Stimulated activated CD4-positive, alpha-beta T cell treated with anti-CD3 and anti-CD28 coated beads, Interleukin-12 subunit alpha, Interleukin-12 subunit beta, amount 100 ng/mL, for 24 hours (primary cell): Measurements from ENCODE around the gene NPW.

Source experiments
- DNase-seq, 2 experiments: peaks; one replicate each; pipeline ENCODE4 v3.0.0-alpha.2; 2020; ENCODE audit warnings: low read depth in 2 of 2

Gene NPW

DNA sequence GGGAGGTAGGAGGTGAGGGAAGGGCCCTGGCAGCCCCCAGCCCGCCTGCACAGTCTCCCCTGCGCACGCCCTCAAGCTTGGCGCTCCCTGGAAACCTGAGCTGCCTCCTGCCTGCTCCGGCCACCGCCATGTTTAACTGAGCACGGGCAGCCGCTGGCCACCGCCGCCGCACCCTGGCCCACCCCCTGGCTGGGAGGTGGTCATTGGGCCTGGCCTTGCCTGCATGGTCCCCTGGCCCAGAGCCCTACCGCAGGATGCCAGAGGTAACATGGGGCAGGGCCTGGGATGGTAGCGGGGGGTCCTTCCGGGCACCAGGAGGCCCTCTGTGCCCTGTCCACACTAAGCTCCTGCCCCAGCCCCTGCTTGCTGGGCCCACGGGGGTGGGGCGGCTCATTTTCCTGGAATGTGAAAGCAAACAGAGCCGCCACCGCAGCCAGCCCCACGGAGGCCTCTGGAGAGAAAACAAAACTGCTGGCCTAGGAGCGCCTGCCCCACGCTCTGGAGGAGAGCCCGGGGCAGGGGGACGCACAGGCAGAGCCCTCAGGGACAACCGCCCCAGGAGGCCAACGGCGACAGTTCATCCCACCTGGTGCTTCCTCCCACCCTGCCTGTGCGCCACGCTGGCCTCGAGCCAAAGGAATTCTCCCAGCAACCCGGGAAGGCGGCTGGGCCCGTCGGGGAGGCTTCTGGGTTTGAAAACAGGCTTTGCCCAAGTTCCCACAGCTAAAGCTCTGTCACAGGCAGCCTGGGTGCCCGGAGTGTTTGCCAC lies 16.0 kb downstream of the NPW start:
- no peak for DNase-seq

DNA sequence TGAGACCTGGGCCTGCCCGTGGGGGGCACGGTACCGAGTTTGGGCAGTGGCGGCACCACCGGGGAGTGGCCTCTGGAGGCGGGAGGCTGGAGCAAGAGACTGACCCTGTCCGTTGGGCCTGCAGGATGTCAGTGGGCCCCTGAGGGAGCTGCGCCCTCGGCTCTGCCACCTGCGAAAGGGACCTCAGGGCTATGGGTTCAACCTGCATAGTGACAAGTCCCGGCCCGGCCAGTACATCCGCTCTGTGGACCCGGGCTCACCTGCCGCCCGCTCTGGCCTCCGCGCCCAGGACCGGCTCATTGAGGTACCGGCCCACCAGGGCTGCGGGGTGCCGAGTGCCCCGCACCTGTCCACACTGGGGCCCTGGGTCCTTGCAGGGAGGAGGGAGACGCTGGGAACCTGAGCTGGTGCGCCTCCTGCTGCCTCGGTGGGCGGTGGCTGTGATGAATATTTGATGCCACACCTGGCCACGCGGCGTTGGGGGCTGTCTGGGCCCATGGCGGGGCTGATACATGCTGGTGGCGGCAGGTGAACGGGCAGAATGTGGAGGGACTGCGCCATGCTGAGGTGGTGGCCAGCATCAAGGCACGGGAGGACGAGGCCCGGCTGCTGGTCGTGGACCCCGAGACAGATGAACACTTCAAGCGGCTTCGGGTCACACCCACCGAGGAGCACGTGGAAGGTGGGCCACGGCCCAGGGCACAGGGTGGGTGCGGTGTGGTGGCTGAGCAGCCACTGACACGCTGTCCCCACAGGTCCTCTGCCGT lies 16.8 kb downstream of the NPW start:
- DNase-seq, result no peak

DNA sequence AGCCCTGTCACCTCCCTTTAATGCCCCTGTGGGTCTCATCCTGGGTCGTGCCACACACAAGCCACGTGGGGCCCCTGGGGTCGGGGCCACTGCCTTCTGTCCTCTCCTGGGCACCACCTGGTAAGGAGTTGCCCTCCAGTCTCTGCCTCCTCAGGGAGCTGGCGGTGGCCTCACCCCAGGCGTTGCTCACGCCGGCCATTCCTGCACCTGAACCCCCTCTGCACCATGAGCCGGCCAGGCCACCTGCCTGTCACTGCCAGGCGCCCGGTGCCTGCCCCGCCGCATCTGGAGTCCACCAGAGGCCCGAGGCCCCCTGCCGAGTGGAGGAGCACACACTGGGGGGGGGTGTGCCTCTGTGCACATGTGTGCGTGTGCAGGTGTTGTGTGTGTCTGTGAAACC lies 17.5 kb downstream of the NPW start:
- DNase-seq, result no peak

DNA sequence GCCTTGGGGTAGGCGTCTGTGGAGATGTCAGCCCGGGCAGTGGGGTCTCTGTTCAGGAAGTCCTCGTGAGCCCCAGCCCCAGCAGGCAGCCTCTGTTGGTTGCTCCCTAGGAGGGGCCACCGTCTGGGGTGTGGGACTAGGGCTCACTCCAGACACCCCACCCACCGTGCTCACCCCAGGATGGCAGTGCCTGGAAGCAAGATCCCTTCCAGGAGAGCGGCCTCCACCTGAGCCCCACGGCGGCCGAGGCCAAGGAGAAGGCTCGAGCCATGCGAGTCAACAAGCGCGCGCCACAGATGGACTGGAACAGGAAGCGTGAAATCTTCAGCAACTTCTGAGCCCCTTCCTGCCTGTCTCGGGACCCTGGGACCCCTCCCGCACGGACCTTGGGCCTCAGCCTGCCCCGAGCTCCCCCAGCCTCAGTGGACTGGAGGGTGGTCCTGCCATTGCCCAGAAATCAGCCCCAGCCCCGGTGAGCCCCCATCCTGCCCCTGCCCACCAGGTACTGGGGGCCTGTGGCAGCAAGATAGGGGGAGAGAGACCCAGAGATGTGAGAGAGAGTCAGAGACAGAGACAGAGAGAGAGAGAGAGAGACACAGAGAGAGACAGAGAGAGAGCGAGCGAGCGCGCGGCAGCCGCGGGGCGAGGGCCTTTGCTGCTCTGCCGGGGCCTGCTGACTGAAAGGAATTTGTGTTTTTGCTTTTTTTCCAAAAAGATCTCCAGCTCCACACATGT lies 18.2 kb downstream of the NPW start:
- DNase-seq, result no peak

DNA sequence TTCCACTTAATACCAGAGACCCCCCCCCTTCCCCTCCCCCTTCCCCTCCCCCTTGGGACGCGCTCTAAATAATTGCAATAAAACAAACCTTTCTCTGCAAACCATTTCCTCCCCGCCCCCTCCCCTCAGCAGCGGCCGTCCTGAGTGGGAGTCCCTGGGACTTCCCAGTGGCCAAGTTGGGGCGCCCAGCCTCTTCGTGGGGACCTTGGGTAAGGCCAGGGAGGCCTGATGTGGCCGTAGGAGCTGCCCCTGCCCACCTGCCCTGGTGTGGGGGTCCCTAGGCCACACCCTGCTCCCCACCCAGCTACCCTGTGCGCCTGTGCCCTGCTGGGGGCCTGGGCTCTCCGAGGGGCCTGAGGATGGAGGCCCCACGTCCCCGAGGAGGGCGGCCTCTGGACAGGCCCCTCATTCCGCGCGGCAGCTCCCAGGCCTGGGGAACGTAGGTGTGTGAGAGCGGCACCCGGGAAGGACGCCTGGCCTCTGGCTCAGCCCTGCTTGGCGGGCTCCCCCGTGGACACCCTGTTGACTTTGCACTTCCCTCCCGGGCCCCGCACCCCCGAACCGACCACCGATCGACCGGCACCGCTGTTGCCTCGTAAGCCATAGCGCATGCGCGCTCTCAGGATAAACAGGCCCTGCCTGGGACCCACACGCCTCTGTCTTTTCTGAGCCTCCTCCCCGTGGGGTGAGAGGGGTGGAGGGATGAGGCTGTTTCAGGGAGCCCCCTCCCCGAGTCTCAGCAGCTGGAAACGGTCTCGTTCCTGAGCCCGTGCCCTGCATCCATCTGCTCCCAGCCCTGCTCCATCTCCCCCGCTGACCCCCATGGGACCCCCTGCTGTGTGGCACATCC lies 19.0 kb downstream of the NPW start:
- no peak for DNase-seq

DNA sequence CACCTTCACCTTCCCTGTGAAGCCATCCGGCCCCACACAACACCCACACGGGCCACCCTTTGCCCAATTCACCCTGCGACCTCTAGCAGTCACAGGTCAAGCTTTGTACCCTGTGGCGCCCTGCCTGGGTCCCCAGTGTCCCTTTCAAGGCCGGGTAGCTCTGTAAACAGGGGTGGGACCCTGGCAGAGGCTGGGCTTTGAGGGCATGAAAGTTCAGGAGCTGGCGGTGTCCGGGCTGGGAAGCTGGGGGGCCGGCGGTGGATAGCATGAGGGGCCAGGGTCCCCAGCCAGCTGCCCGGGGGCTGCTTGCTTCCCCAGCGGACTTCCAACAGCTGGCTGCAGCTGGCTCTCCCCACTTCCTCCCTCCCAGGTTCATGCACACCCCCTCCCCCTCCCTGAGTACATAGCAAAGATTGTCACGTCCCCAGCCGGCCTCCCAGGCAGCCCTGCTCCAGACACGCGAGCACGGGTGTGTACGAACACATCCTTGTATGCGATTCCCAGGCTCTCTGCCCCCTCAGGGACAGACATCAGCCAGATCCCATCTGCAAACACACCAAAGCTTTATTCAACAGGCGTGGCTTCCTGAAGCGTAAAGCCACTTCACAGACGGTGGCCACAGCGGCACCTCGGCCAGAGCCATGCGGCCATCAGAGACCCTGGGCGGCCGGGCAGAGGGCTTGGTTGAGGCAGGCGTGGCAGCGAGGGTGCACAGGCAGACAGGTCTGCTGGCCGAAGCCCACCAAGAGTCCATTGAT lies 19.9 kb downstream of the NPW start:
- no peak for DNase-seq

DNA sequence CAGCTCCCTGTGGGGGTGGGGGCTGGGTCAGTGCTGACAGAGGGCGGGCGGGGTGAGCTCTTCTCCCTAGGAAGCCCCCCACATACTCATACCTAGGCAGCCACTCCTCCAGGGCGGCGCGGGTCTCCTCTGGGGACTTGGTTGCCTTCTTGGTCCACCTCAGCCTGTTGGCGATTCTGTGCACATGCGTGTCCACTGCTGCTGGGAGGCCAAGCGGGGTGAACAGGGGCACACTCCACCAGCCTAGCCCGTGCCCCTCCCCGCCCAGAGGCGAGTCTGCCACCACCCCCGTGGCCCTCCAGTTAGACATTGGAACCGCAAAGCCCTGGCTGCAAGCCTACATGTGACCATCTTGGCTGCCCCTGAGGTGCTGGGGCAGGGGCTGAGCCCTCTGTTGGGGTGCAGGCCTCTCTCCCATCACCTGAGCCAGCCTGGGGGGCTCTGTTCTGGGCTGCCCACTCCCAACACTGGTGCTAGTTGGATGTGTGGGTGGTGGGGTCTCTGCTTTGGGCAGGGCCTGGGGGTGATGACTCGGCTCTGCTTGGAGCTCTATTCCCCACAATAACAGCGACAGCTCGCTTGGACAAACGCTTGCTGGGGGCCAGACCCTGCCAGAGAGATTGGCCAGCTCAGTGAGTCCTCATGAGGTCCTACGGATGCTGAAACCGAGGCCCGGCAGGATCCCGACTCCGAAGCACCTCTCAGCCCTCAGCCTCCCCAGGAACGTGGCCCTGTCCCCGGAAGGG lies 20.6 kb downstream of the NPW start:
- no peak for DNase-seq

DNA sequence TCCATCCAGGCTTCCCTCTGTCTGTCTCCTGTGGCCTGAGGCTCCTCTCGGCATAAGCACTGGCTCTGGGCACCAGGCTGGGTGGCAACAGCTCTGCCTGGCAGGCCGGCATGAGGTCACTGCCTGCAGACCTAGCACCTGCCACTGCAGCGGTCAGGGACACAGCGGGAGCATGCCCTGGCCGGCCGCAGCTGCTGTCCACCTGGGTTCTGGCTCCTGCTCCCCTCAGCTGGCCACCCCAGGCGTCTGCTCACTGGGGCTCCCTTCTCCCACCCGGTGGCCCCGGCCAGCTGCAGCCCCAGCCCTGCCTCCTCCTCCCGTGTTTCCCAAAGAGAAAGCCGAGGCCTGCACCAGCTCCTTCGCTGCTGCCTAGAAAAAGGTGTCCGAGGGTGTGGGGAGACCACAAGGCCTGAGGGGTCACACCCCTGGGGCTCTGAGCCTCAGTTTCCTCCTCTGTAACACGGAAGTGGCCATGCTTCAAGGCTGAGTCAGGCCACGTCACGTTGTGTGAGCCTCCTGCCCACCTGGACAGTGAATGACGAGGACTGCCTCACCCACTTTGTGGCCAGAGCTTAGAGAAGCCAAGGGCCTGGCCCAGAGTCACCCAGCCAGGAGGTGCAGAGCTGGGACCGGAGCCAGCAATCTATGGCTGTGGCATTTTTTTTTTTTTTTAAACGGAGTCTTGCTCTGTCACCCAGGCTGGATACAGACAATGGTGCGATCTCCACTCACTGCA lies 21.4 kb downstream of the NPW start:
- no peak for DNase-seq

DNA sequence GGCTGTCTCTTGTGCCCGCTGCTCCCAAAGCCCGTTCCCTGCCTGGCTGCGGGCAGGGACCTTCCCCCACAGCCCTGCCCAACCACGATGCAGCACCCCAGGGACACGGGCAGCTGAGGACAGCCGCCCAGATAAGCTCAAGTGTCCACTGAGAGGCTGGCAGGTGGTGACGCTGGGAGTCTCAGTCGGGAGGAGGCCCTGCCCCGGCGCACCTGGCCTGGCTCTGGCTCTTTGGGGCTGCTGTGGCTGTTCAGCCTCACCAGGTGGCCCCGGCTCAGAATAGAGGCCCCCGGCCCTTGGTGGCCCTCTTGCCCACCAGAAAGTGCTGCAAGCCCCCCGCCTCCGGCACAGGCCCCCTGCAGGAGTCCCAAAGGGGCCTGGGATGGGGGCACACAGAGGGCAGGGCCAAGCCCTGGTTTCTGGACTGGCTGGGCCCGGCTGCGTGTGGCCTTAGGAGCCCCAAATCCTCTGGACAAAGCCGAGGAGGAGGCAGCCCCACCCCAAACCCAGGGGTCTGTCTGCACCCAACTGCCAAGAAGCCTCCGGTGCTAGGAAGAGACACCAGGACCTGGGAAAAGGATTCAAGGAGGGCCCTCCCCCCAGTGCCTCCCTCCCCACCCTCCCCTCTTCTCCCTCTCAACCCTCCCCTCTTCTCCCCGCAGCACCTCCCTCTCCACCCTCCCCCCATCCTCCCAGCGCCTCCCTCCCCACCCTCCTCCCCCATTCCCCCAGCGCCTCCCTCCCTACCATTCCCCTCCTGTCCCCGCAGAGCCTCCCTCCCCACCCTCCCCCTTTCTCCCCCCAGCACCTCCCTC lies 22.8 kb downstream of the NPW start:
- no peak for DNase-seq

DNA sequence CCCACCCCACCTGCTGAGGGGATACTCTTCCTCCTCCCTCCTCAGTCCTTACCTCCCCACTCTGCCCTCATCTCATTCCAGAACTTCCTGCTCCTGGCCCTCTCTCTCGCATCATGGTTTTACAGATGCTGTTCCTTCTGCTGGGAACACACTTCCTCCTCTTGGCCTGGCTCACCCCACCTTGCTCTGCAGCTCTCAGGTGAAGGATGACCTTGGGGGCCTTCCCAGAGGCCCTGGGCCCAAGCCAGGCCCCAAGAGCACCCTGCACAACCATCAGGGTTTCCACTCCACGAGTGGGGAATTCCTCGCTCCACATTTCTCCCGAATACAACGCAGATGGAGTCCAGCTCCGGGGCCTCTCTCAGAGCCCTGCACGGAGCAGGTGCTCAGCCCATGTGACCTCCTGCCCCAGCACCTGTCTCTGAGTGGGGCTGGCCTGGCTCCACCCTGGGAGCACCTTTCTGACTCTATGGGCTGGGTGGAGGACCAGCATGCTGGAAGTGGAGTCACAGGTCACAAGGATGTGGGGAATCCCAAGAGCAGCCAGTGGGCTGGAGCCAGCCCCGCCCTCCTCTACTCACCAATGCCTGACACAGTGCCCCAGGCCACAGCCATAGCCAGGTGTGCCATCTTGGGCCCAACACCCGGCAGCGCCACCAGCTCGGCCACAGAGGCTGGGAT lies 23.5 kb downstream of the NPW start:
- DNase-seq, result no peak

DNA sequence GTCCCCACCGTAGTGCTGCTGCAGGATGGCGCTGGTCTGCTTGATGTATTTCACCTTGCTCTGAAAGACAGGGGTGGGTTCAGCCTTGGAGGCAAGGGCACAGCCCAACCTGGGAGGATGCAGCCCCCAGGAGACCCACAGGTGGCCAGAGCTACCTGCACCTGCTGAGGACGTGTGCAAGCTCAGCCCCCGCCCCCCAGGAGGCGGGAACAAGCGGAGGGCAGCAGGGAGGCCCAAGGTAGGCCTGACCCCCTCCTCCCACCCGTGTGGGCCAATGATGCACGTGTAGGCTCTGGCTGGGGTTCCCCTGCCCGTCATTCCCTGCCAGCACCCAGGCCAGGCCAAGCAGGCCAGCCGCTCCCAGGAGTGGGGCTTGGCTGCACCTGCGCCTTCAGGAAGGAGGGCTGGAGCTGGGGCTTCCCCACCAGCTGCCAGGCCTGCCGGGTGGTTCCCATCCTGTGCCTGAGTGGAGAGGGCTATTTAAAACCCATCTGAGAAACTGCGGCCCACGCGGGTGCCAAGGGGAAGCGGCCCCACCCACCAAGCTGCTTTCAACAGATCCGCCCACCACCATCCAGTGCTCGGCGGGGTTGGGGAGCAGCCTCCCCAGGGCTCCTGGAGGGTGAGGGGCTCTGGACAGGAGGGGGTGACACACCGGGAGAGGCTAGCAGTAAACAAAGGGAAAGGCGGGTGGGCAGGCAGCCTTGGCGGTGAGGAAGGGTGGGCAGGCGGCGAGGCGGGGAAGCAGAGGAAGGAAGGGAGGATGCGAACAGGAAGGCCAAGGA lies 24.3 kb downstream of the NPW start:
- no peak for DNase-seq

DNA sequence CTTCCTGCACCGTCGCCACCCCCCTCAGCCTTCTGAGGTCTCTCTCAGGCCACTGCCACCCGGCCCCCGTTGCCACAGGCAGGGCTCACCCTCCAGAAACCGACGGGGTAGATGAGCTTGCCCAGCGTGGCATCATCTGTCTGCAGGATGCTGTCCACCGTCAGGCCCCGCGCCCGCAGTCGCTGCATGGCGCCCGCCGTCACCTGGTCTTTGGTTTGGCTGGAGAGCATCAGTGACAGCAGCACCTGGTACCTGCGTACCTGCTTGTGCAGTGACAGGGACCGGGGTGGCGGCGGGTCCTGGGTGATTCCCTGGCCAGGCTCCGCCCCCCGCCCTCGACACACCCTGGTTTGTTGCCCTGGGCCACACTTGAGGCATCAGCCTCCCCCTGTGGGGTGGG lies 25.0 kb downstream of the NPW start:
- DNase-seq, result no peak

DNA sequence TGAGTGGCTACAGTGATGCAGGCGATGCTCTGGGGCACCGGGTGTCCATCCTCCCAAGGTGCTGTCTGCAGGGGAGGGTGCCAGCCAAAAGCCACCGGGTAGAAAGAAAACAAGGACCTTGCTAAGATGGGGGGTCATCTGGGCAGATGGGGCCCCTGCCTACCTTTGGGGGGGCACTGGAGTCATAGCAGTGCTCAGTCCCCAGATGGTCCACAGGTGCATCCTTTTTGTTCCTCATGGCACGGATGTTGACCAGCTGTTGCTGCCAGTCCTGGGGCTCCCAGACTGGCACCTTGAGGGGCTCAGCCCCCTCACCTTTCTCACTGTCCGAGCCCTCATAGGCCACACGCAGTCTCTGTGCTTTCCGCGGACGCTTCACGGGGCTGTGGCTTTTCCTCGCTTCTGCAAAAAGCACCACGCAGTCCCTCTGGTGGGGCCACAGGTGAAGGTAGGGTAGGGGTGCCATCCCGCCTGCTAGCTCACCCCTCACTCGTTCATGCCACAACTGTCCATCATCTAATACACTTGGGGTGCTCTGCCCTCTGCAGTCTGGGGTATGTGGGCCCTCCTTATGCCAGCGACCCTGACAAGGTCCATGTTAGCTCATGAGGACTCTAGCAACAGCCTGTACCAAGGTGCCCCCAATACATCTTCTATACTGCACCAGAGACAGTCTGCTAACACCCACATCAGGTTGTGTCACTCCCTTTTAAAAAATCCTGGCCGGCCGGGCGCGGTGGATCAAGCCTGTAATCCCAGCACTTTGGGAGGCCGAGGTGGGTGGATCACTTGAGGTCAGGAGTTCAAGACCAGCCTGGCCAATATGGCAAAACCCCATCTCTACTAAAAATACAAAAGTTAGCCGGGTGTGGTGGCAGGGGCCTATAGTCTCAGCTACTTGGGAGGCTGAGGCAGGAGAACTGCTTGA lies 26.6 kb downstream of the NPW start:
- no peak for DNase-seq

DNA sequence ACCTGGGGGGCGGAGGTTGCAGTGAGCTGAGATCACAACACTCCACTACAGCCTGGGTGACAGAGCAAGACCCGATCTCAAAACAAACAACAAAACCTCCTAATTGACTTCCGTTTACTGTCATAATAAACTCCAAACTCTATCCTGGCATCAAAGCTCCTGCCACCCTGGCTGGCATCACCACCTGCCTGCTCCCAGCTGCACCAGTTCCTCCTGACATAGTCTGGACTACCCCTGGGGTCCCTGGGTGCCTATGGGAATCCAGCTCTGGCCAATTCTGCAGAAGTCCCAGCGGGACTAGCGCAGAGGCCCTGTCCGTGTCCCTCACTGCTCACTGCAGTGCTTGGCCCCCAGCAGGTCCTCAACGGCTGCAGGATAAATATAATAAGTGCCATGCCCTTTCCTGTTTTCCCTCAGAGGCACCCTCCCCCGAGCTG lies 27.3 kb downstream of the NPW start:
- DNase-seq, result no peak

DNA sequence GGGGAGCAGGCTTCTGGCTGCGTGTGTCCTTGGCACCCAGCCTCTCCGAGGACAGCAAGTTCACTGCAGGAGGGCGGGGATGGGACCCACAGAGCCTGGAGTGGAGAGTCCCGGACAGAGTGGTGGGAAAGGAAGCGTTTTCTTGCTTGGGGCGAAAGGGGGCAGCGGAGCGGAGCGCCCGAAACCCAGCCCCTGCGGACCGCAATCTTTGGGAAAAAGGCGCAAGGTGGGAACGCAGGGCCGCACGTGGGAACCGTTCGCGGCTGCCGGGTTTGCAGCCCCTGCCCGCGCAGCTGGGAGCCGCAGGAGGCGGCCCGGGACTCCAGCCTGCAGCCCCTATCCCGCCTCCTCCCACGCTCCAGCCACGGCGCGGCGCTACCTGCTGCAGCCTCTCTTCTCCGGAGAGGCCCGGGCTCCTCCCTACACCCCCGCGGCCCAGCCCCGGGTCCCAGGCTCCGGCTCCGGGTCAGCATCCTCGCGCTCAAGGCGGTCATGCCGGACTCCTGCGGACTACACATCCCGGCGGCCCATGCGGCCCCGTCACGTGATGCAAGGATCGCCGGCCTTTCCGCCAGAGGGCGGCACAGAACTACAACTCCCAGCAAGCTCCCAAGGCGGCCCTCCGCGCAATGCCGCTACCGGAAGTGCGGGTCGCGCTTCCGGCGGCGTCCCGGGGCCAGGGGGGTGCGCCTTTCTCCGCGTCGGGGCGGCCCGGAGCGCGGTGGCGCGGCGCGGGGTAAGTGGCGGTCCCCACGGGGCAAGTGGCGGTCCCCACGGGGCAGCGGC lies 27.9 kb downstream of the NPW start, which contains the start of the genes NTHL1 and TSC2:
Gene NTHL1 (minus strand): TSS at position 505 of the 786 bp plus-strand sequence. CDS start 11 bp downstream, at position 494.
Gene TSC2 (plus strand): TSS at position 656 of the 786 bp plus-strand sequence. CDS start 631 bp downstream, outside the sequence.
- peak; percentile 87 to 94 for DNase-seq
